ENCODE measurements around the gene ANO1.
"Not testable (repeated sequence)": the region's sequence is repeated elsewhere in the genome, so short reads cannot be mapped to it uniquely, and the experiment has no call there.

The ANO1 gene

DNA sequence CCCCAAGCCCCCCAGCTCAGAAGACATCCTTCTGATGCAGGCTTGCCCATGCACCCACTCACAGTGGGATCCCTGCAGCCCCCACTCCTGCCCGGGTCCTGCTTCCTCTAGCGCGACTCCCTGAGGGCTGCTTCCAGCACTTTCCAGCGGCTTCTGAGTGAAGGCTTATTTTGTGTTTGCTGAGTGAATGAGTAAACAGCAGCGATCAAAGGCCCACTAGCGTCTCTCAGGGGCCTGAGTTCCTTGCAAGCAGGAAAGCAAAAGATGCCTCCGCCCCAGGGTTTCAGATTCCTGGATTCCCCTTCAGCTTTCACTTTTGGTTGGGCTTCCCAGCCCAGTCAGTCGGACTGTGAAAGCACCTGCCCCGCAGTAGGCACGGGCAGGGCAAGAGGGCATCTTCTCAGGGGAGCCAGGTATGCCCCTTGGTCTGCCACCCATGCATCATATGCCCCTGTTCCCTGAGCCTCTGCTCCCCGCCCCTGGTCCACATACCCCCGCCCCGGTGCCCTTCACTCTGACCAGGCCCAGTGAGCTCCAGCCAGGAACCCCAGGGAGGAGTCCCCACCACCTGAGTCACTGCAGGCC lies 134.2 kb downstream of the ANO1 start:
- Histone ChIP-seq H3K27ac (ENCODE audit: low read length) (no peak overlapping the region), H3K9me3 (ENCODE audit: control insufficient read depth, insufficient read depth, low read length) (no peaks in the 10 kb centered on the region), H3K4me1 (ENCODE audit: control insufficient read depth, insufficient read depth, low read length) (peaks cover 4% of the 10 kb centered on the region), H3K27me3 (ENCODE audit: control insufficient read depth, insufficient read depth, low read length) (no peaks in the 10 kb centered on the region), H3K4me3 (ENCODE audit: low read length) (no peak overlapping the region), H3K36me3 (ENCODE audit: control insufficient read depth, insufficient read depth, low read length) (peaks cover 6% of the 10 kb centered on the region; the same call in 1 of the 2 replicates)
- no CpG with 5 or more reads among the region's 13 CpGs for WGBS (ENCODE audit: insufficient coverage, insufficient read length)
- DNase-seq (ENCODE audit: low read depth, low spot score): no peak

DNA sequence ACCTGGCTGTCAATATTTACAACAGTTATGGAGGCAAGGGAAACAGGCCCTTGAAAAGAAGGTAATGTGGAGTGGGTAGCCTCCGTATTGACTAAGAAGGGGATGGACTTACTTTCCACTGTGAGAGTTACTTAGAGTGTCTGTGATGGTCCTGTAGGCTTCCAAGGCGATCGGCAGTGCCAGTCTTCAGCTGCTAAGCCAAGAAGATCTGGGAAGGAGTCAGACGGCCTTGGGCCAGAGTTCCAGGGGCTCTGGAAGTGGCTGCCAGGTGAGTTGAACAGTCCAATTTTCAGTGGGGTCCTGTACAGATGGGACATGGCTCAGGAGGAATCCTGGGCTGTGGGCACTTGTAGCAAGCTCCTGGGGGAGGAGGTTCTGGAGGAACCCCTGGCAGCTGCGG lies 139.3 kb downstream of the ANO1 start:
- no CpG with 5 or more reads among the region's 5 CpGs for WGBS (ENCODE audit: insufficient coverage, insufficient read length)
- DNase-seq (ENCODE audit: low read depth, low spot score); H3K27ac ChIP-seq (ENCODE audit: low read length); H3K9me3 ChIP-seq (ENCODE audit: control insufficient read depth, insufficient read depth, low read length); H3K36me3 ChIP-seq (ENCODE audit: control insufficient read depth, insufficient read depth, low read length); H3K4me1 ChIP-seq (ENCODE audit: control insufficient read depth, insufficient read depth, low read length); H3K4me3 ChIP-seq (ENCODE audit: low read length); H3K27me3 ChIP-seq (ENCODE audit: control insufficient read depth, insufficient read depth, low read length): not testable (repeated sequence)

DNA sequence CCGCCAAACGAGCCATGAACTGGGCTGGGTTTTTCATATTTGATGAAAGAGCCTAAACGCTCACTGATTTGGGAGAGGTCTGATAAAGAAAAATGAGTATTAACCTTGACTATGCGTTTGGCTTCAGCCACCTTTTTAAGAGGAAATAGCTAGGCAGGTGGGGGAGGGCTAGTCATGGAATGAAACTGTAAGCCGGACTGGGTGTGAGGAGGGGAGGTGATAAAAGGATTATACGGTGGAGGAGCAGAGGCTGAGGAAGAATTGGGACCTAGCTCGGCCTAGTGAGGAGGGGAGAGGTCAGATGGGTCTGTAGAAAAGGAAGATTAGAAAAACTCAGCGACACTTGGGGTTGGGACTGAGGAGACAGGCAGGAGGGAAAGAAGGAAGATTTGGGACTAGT lies 140.0 kb downstream of the ANO1 start:
- H3K4me1 ChIP-seq (ENCODE audit: control insufficient read depth, insufficient read depth, low read length); H3K27ac ChIP-seq (ENCODE audit: low read length); H3K4me3 ChIP-seq (ENCODE audit: low read length); H3K27me3 ChIP-seq (ENCODE audit: control insufficient read depth, insufficient read depth, low read length); H3K9me3 ChIP-seq (ENCODE audit: control insufficient read depth, insufficient read depth, low read length); DNase-seq (ENCODE audit: low read depth, low spot score); H3K36me3 ChIP-seq (ENCODE audit: control insufficient read depth, insufficient read depth, low read length): not testable (repeated sequence)
- WGBS (ENCODE audit: insufficient coverage, insufficient read length): no CpG with 5 or more reads among the region's 8 CpGs

DNA sequence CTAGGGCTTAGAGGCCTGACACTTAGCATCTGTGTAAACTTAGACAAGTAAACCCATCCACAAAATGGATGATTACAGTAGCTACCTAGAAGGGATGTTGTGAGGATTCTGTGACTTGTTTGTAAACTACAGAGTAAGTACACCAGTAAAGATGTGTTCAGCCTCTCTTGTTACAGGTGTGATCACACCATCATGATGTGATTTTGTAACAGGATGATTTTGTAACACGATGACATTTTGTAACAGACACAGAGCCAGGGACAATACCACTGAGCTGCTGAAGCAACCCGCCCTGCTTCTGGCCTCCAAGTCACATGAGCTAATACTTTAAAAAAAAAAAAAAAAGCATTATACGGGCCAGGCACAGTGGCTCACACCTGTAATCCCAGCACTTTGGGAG lies 142.0 kb downstream of the ANO1 start:
- Histone ChIP-seq H3K36me3 (ENCODE audit: control insufficient read depth, insufficient read depth, low read length) (no peaks in the 10 kb centered on the region), H3K9me3 (ENCODE audit: control insufficient read depth, insufficient read depth, low read length) (no peaks in the 10 kb centered on the region), H3K4me1 (ENCODE audit: control insufficient read depth, insufficient read depth, low read length) (no peaks in the 10 kb centered on the region), H3K4me3 (ENCODE audit: low read length) (no peak overlapping the region), H3K27me3 (ENCODE audit: control insufficient read depth, insufficient read depth, low read length) (no peaks in the 10 kb centered on the region), H3K27ac (ENCODE audit: low read length) (no peak overlapping the region)
- no CpG with 5 or more reads among the region's 3 CpGs for WGBS (ENCODE audit: insufficient coverage, insufficient read length)
- no peak for DNase-seq (ENCODE audit: low read depth, low spot score)

DNA sequence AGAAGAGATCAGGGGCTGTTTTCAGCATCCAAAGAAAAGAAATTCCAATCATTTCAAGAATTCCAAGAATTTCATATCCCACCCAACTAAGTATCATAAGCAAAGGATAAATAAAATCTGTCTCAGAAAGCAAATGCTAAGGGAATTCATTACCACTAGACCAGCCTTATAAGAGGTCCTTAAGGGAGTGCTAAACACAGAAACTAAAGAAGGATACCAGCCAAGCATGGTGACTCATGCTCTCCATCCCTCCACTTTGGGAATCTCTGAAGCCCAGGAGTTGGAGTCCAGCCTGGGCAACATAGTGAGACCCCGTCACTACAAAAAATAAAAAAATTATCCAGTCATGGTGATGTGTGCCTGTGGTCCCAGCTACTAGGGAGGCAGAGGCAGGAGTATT lies 142.8 kb downstream of the ANO1 start:
- no peaks in the 10 kb centered on the region for H3K36me3 ChIP-seq (ENCODE audit: control insufficient read depth, insufficient read depth, low read length)
- no CpG with 5 or more reads among the region's 1 CpG for WGBS (ENCODE audit: insufficient coverage, insufficient read length)
- H3K9me3 ChIP-seq (ENCODE audit: control insufficient read depth, insufficient read depth, low read length): no peaks in the 10 kb centered on the region
- no peak for DNase-seq (ENCODE audit: low read depth, low spot score)
- H3K27me3 ChIP-seq (ENCODE audit: control insufficient read depth, insufficient read depth, low read length): no peaks in the 10 kb centered on the region
- no peak overlapping the region for H3K27ac ChIP-seq (ENCODE audit: low read length)
- H3K4me3 ChIP-seq (ENCODE audit: low read length): no peak overlapping the region
- H3K4me1 ChIP-seq (ENCODE audit: control insufficient read depth, insufficient read depth, low read length): no peaks in the 10 kb centered on the region

DNA sequence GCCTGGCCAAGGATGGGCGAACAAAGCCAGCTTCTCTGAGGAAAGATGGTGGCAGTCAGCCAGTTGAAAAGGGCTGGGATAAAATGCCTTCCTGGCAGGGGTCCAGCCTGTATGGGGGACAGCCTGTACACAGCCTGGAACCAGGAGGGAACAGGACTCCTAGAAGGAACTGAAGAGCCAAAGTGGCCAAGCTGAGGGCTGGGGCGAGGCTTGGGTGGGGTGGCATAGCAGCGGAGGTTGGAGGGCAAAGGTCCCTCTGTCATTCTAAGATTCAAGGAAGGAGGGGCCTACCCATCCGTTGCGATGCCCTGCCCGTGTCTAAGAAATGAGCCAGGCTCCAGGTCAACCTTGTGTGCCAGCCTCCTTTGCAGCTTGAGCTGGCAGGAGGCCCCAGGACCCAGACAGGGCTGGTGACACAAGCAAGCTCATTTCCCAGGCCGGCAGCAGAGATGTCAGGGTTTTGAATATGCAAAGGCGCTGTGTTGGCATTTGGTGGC lies 147.6 kb downstream of the ANO1 start:
- Histone ChIP-seq H3K4me3 (ENCODE audit: low read length) (no peak overlapping the region), H3K27me3 (ENCODE audit: control insufficient read depth, insufficient read depth, low read length) (no peaks in the 10 kb centered on the region), H3K4me1 (ENCODE audit: control insufficient read depth, insufficient read depth, low read length) (peaks cover 5% of the 10 kb centered on the region; the same call in 1 of the 2 replicates), H3K36me3 (ENCODE audit: control insufficient read depth, insufficient read depth, low read length) (no peaks in the 10 kb centered on the region), H3K9me3 (ENCODE audit: control insufficient read depth, insufficient read depth, low read length) (no peaks in the 10 kb centered on the region), H3K27ac (ENCODE audit: low read length) (no peak overlapping the region)
- no CpG with 5 or more reads among the region's 8 CpGs for WGBS (ENCODE audit: insufficient coverage, insufficient read length)
- DNase-seq (ENCODE audit: low read depth, low spot score): no peak

DNA sequence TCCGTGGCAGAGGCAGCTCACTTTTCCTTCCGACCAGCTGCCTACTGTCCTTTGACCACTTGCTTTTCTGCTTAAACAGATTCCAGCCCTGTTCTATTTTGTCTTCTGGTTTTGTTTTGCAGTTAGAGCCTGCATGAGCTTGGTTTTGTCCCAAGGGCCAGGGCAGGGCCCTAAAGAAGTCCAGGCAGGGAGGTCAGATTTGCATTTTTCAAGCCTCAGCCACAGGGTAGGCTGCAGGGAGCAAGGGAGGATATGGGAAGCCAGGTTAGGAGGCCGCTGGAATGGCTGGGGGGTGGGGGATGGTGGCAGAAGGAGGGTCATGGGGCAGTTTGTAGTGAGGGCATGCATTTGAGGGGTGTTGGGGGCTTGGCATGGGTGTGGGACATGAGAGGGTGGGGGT lies 148.1 kb downstream of the ANO1 start:
- Histone ChIP-seq H3K4me3 (ENCODE audit: low read length) (no peak overlapping the region), H3K27ac (ENCODE audit: low read length) (no peak overlapping the region), H3K27me3 (ENCODE audit: control insufficient read depth, insufficient read depth, low read length) (no peaks in the 10 kb centered on the region), H3K4me1 (ENCODE audit: control insufficient read depth, insufficient read depth, low read length) (peaks cover 5% of the 10 kb centered on the region; the same call in 1 of the 2 replicates), H3K36me3 (ENCODE audit: control insufficient read depth, insufficient read depth, low read length) (no peaks in the 10 kb centered on the region), H3K9me3 (ENCODE audit: control insufficient read depth, insufficient read depth, low read length) (no peaks in the 10 kb centered on the region)
- no CpG with 5 or more reads among the region's 3 CpGs for WGBS (ENCODE audit: insufficient coverage, insufficient read length)
- DNase-seq (ENCODE audit: low read depth, low spot score): no peak

DNA sequence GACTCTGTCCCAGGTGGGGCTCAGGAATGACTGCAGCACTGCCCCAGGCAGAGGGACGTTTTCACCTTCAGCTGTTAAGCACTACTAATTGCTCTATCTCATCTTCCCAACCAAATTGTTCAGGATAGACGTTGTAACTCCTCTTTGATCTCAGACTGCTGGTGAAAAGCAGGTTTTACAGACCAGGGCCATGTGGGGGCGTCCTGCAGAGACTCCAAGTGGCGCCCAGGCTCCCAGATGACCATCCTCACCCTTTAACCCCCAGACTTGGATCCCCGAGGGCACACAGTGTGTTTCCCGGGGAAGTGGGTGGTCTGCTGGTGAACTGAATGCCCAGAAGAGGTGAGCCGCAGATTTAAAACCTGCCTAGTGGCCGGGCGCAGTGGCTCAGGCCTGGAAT lies 148.8 kb downstream of the ANO1 start:
- no peak overlapping the region for H3K27ac ChIP-seq (ENCODE audit: low read length)
- DNase-seq (ENCODE audit: low read depth, low spot score): no peak
- H3K4me3 ChIP-seq (ENCODE audit: low read length): no peak overlapping the region
- H3K9me3 ChIP-seq (ENCODE audit: control insufficient read depth, insufficient read depth, low read length): no peaks in the 10 kb centered on the region
- H3K36me3 ChIP-seq (ENCODE audit: control insufficient read depth, insufficient read depth, low read length): no peaks in the 10 kb centered on the region
- H3K4me1 ChIP-seq (ENCODE audit: control insufficient read depth, insufficient read depth, low read length): peaks cover 5% of the 10 kb centered on the region; the same call in 1 of the 2 replicates
- no CpG with 5 or more reads among the region's 9 CpGs for WGBS (ENCODE audit: insufficient coverage, insufficient read length)
- no peaks in the 10 kb centered on the region for H3K27me3 ChIP-seq (ENCODE audit: control insufficient read depth, insufficient read depth, low read length)

DNA sequence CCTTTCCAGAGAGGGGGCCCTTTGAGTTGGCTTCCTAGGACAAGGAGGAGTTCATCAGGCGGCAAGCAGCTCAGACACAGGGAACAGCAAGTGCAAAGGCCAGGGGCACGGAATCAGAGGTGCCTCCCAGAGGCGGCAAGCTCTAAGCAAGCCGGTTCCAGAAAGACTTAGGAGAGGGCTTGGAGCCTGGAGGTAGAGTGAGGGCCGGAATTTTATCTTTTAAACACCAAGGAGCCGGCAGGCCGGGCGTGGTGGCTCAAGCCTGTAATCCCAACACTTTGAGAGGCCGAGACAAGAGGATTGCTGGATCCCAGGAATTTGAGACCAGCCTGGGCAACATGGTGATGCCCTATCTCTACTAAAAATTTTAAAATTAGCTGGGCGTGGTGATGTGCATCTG lies 151.6 kb downstream of the ANO1 start:
- WGBS (ENCODE audit: insufficient coverage, insufficient read length): no CpG with 5 or more reads among the region's 10 CpGs
- no peak overlapping the region for H3K4me3 ChIP-seq (ENCODE audit: low read length)

DNA sequence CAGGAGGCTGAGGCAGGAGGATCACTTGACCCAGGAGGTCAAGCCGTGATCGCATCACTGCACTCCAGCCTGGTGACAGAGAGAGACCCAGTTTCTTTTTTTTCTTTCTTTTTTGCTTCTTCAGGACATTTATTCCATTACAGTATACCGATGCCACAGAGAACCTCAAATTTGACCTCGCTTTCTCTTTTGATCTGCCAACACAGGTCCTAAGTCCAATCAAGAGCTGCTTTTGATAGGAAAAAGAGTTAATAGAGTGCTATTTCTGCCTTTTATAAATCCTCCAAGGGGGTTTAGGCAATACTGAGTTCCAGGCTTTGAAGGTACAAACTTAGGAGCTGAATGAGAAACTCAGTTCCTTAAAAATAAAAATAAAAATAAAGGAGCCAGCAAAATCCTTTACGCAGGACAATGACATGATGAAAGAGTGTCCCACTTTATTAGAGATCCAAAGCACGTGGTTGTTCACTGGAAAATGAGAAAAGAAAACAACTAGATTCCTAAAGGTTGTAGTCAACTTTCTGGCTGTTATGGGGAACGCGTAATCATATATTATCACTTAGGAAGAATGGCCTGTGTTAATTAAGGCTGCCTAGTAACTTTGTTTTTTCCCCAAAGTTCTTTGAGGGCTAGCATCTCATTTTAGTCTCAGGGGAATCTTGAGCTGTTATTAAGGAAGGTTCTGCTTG lies 152.2 kb downstream of the ANO1 start:
- no peaks in the 10 kb centered on the region for H3K9me3 ChIP-seq (ENCODE audit: control insufficient read depth, insufficient read depth, low read length)
- H3K27me3 ChIP-seq (ENCODE audit: control insufficient read depth, insufficient read depth, low read length): no peaks in the 10 kb centered on the region
- no CpG with 5 or more reads among the region's 8 CpGs for WGBS (ENCODE audit: insufficient coverage, insufficient read length)
- H3K36me3 ChIP-seq (ENCODE audit: control insufficient read depth, insufficient read depth, low read length): no peaks in the 10 kb centered on the region
- DNase-seq (ENCODE audit: low read depth, low spot score): no peak
- no peak overlapping the region for H3K4me3 ChIP-seq (ENCODE audit: low read length)
- H3K27ac ChIP-seq (ENCODE audit: low read length): no peak overlapping the region
- peaks cover 5% of the 10 kb centered on the region; the same call in 1 of the 2 replicates for H3K4me1 ChIP-seq (ENCODE audit: control insufficient read depth, insufficient read depth, low read length)

More for the DNA sequence above, 151.6 kb downstream of the ANO1 start:
- no peaks in the 10 kb centered on the region for H3K36me3 ChIP-seq (ENCODE audit: control insufficient read depth, insufficient read depth, low read length)
- no peaks in the 10 kb centered on the region for H3K9me3 ChIP-seq (ENCODE audit: control insufficient read depth, insufficient read depth, low read length)
- no peak overlapping the region for H3K27ac ChIP-seq (ENCODE audit: low read length)
- H3K27me3 ChIP-seq (ENCODE audit: control insufficient read depth, insufficient read depth, low read length): no peaks in the 10 kb centered on the region
- peaks cover 5% of the 10 kb centered on the region; the same call in 1 of the 2 replicates for H3K4me1 ChIP-seq (ENCODE audit: control insufficient read depth, insufficient read depth, low read length)
- no peak for DNase-seq (ENCODE audit: low read depth, low spot score)
